Measurements from ENCODE around the gene CNKSR1.
A peak's percentile ranks its signal among the peaks of the same experiment; 100 is the strongest.

CNKSR1 gene

DNA sequence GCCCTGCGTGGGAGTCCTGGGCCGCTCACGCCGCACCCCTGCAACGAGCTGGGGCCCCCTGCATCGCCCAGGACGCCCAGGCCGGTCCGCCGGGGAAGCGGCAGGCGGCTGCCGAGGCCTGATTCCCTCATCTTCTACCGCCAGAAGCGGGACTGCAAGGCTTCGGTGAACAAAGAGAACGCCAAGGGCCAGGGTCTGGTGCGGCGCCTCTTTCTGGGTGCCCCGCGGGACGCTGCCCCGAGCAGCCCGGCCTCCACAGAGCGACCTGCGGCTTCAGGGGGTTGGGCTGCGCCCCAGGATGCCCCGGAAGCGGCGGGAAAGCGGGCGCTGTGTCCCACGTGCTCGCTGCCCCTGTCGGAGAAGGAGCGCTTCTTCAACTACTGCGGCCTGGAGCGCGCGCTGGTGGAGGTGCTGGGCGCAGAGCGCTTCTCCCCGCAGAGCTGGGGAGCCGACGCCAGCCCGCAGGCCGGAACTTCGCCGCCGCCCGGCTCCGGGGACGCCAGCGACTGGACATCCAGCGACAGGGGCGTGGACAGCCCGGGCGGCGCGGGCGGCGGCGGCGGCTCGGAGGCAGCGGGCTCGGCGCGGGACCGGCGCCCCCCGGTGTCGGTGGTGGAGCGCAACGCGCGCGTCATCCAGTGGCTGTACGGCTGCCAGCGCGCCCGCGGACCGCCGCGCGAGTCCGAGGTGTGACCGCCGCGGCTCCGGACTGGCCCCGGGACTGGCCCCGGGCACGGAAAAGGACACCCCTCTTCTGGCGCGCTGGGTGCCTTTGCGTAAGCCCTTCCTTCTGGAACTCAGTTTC is 15.7 kb upstream of the CNKSR1 start:
- DNase-seq = peak; percentile 79

- no peak for DNase-seq
These were observed 15.0 kb upstream of the CNKSR1 start for GRCh38 chr1:26162220-26162709.

GRCh38 chr1:26163684-26164035 is 13.6 kb upstream of the CNKSR1 start:
- DNase-seq = no peak

DNA sequence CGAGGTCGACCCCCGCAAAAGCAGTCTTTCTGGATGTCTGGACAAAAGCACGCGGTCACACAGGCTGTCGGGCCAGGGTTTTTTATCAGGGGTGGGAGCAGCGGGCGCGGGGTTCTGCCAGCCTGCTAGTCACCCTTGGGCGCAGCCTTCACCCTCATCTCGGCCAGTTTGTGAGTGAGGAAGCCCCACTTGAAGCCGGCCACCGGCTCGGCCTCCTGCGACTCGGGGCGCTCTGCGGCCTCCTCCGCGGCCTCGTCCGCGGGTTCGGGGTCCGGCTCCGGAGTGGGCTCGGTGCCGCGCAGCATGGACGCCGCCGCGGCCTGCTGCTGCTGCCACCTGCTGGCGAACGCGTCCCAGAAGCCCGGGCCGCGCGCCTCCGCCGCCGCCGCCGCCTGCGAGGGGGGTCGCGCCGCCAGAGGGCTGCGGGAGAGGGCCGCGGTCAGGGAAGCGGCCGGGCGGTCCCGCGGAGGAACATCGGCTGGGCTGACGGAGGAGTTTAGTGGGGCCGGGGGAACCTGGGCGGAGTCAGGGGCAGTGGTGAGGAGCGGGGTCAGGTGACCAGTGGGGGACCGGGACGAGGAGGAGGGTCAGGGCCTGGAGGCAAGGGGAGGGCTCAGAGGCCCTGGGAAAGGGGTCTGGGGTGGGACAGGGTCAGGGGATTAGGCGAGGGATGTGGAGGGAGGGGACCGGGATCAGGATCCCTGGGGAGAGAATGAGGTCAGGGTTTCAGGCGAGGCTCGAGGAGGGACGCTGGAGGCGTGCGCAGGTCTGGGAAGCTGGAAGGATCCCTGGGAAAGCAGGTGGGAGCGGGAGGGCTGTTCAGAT is 13.0 kb upstream of the CNKSR1 start:
- no peak for DNase-seq

GRCh38 chr1:26164861-26165842 is 12.1 kb upstream of the CNKSR1 start:
- no peak for DNase-seq

DNA sequence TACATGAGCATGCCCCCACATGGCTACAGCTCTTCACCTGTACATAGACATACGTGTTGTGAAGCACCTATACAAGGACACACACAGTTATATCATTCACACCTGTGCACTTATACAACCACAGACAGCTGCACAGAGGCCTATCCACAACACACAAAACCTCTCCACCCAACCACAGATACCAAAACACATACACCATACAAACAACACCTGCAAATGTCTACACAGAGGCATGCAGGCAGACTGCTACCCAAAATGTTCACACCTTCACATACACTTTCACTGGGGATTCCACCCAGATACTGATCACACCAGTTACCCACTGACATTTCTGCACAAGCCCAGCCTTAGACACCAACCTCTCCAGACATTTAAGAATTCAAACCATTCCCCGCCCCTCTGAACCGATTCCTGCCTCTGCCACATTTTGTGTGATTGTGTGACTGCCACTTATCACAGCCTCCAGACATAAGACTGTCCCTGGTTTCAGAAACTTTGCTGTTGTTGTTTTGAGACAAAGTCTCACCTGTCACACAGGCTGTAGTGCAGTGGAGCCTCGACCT is 10.5 kb upstream of the CNKSR1 start:
- no peak for DNase-seq

GRCh38 chr1:26168410-26169197 is 8.7 kb upstream of the CNKSR1 start, which contains the start of gene C1orf232:
C1orf232 (minus strand) TSS chr1:26168963; CDS start chr1:26168499, 464 bp downstream.
- DNase-seq = peak; percentile 67

- DNase-seq = no peak
These were observed 8.1 kb upstream of the CNKSR1 start for GRCh38 chr1:26169198-26169554.

DNA sequence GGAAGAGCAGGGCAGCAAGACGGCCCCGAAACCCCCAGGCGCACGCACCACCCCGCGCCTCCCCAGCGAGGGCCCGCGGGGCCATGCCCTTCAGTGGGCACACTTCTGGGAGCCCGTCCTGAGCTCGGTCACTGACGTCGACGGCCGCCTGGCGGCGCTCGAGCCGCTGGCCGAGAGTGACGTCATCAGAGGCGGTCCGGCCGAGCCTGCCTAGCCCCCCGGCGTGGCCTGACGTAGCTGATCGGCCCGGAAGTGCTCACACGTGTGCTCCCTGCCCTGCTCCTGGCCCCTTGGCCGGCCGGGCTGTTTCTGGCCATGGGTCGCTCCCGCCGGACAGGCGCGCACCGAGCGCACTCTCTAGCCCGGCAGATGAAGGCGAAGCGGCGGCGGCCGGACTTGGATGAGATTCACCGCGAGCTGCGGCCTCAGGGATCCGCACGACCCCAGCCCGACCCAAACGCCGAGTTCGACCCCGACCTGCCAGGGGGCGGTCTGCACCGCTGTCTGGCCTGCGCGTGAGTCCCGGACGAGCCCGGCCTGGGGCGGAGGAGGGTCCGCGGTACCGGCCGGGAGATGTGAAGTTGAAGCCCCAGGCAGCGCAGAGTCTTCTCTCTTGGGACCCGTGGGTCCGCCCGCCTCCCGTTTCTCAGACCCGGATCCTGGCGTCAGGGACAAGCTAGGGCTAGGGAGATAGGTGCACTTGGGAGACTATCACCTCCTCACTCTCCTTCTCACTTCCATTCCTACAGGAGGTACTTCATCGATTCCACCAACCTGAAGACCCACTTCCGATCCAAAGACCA is 7.4 kb upstream of the CNKSR1 start, which contains the start of gene ZNF593:
Gene ZNF593 (plus strand): TSS at position 240 of the 803 bp plus-strand sequence. CDS start 76 bp downstream, at position 316.
- peak; percentile 80 for DNase-seq

DNA sequence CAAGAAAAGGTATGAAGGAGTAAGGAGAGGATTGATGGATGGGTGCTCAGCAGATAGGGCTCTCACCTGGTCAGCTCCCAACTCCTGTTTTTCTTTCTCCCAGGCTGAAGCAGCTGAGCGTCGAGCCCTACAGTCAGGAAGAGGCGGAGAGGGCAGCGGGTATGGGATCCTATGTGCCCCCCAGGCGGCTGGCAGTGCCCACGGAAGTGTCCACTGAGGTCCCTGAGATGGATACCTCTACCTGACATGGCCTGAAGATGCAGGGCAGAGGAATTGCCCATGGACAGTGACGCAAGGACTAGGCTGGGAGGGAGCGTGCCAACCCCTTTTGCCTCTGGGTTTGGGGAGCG is 6.8 kb upstream of the CNKSR1 start:
- DNase-seq = no peak

DNA sequence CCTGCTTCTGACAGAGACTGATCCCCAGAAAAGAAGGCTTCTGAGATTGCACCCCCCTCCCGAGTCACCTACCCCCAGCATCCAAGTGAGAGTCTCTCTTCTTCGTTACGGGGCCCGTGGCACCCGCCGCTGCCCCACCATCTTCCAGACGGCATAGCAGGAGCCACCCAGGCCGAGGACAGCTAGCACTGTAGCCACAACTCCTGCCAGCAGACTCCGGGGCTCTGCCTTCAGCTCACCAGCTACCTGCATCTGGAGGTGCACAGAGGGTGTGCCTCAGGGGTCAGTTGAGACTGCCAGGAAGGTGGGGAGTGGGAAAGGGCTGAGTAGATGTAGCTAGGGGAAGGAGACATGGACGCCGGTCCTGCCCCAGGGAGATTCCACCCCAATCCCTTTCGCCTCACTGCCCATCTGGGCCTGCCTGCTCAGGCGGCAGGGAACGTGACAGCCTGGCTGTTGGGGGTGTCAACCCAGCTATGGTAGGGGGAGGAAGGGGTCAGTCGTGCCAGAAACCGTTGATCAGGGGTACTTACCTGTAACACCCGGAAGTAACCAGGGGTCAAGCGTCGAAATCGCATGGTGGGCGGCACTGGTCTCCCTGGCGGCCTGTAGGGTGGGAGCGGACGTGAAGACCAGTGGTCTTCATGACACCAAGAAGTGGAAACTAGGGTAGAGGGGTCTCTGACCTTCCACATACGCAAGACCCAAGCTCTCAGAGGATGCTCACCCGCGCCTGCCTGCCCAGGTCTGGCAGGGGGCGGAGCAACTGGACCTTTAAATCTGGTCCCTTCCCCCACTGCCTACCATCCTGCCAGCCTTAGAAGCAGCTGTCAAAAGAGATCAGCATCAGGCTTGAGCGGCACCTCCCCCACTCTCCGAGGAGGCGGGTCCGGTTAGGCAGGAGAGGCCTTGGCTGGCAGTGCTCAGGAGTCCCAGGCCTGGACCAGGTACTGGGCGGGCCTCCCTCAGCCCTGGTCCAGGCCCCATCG is 5.9 kb upstream of the CNKSR1 start, which contains the start of gene ZNF593OS:
Gene ZNF593OS (minus strand): TSS at position 749 of the 989 bp plus-strand sequence. CDS start 171 bp downstream, at position 578.
- DNase-seq = no peak

- DNase-seq = no peak
These were observed 1.9 kb upstream of the CNKSR1 start for GRCh38 chr1:26175346-26175745.

GRCh38 chr1:26180010-26180506 is 2.8 kb downstream of the CNKSR1 start:
- DNase-seq = no peak

DNA sequence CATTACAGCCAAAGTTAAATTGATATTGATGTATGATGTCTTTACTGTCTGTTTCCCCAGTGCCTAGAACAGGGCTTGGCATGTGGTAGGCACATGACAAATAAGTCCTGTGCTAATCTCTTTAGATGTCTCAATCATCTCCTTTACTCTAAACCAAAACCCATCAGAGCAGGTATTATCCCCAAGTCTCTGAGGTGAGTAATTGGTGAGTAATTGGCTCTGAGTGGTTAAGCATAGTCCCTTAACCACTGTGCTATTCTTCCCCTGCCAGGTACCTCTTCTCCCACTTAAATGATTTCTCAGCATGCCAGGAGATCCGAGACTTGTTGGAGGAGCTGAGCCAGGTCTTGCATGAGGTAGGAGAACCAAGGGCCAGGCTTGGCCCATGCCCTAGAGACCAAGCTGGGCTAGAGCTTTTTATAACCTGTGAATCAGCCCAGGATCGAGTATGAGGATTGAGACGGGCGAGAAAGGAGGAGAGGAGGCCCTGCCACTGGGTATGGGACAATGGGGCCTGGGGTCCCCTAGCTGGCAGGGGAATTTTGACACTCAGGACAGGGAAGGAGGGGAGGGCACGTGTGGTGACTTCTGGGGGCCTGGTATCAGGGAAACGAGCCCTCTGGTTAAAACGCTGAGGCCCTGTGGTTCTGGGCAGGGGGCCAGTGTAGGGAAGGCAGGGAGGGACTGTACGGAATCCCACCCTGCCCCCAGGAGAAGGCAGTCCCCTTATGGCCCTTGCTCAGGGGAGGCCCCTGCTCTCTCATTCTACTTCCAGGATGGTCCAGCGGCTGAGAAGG is 4.5 kb downstream of the CNKSR1 start:
- DNase-seq = no peak

DNA sequence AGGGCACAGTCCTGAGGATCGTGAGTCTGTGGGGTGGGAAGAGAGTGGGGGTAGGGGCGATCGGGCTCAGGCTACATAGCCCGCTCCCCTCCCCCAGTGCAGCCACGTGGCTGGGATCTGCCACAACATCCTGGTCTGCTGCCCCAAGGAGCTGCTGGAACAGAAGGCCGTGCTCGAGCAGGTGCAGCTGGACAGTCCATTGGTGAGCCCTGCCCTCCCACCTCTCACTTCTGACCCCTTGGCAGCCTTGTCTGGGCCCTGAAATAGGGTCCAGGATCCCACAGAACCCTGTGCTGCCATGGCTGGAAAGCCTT is 5.0 kb downstream of the CNKSR1 start:
- DNase-seq = no peak

- DNase-seq = no peak
These were observed 6.8 kb downstream of the CNKSR1 start for GRCh38 chr1:26184086-26184485.

GRCh38 chr1:26184883-26185282 is 7.6 kb downstream of the CNKSR1 start:
- no peak for DNase-seq

GRCh38 chr1:26187882-26188281 is 10.6 kb downstream of the CNKSR1 start:
- no peak for DNase-seq
